ENCODE data around the gene FRMD8.

FRMD8 gene

GRCh38 chr11:65414776-65415498 is 28.5 kb downstream of the FRMD8 start:
- DNase-seq (ENCODE audit: low spot score) = no peak

GRCh38 chr11:65415499-65416340 is 29.3 kb downstream of the FRMD8 start:
- DNase-seq (ENCODE audit: low spot score) = no peak

GRCh38 chr11:65416341-65416824 is 29.9 kb downstream of the FRMD8 start:
- peak; percentile 83 for DNase-seq (ENCODE audit: low spot score)

- no peak for DNase-seq (ENCODE audit: low spot score)
Observed at GRCh38 chr11:65416841-65417701, 30.6 kb downstream of the FRMD8 start.

- no peak for DNase-seq (ENCODE audit: low spot score)
Observed at GRCh38 chr11:65417702-65418430, 31.4 kb downstream of the FRMD8 start.

- no peak for DNase-seq (ENCODE audit: low spot score)
Observed at GRCh38 chr11:65418431-65418680, 31.9 kb downstream of the FRMD8 start.

- peak; percentile 94 for DNase-seq (ENCODE audit: low spot score)
Observed at GRCh38 chr11:65418681-65419459, 32.4 kb downstream of the FRMD8 start.

- no peak for DNase-seq (ENCODE audit: low spot score)
Observed at GRCh38 chr11:65419460-65419771, 33.0 kb downstream of the FRMD8 start.

- DNase-seq (ENCODE audit: low spot score) = peak; percentile 69
Observed at GRCh38 chr11:65419772-65420481, 33.5 kb downstream of the FRMD8 start.

GRCh38 chr11:65420506-65420905 is 34.1 kb downstream of the FRMD8 start:
- no peak for DNase-seq (ENCODE audit: low spot score)

- DNase-seq (ENCODE audit: low spot score) = peak; percentile 94
Observed at GRCh38 chr11:65420979-65421793, 34.7 kb downstream of the FRMD8 start.

GRCh38 chr11:65421794-65422632 is 35.6 kb downstream of the FRMD8 start:
- DNase-seq (ENCODE audit: low spot score) = peak; percentile 92

- DNase-seq (ENCODE audit: low spot score) = peak; percentile 77
Observed at GRCh38 chr11:65422633-65423515, 36.4 kb downstream of the FRMD8 start, which contains the start of gene NEAT1. NEAT1 (plus strand) TSS chr11:65422798.

GRCh38 chr11:65423516-65424204 is 37.2 kb downstream of the FRMD8 start:
- DNase-seq (ENCODE audit: low spot score) = no peak

GRCh38 chr11:65424205-65425104 is 38.0 kb downstream of the FRMD8 start:
- DNase-seq (ENCODE audit: low spot score) = no peak
